Stimulated activated CD4-positive, alpha-beta T cell treated with anti-CD3 and anti-CD28 coated beads, Interleukin-15, amount 100 ng/mL, for 48 hours (primary cell): ENCODE data around the gene RGS7.
"Not testable (repeated sequence)": the region's sequence is repeated elsewhere in the genome, so short reads cannot be mapped to it uniquely, and the experiment has no call there.

ENCODE experiments used
- DNase-seq, 2 donors: peaks; one replicate each; pipeline ENCODE4 v3.0.0-alpha.2; 2020; ENCODE audit warnings: low read depth in 2 of 2

RGS7 gene

GRCh38 chr1:240917976-240918375 lies 439.0 kb downstream of the RGS7 start:
- no peak for DNase-seq

GRCh38 chr1:240914506-240914905 lies 442.5 kb downstream of the RGS7 start:
- no peak for DNase-seq

GRCh38 chr1:240912821-240913220 lies 444.2 kb downstream of the RGS7 start:
- no peak for DNase-seq

- no peak for DNase-seq
Measured at GRCh38 chr1:240909701-240910457, 447.1 kb downstream of the RGS7 start.

- DNase-seq, result no peak
Measured at GRCh38 chr1:240906477-240906876, 450.5 kb downstream of the RGS7 start.

- DNase-seq, result no peak
Measured at GRCh38 chr1:240905225-240905765, 451.7 kb downstream of the RGS7 start.

- not testable (repeated sequence) for DNase-seq
Measured at GRCh38 chr1:240895424-240895823, 461.6 kb downstream of the RGS7 start.

GRCh38 chr1:240888787-240889048 lies 468.3 kb downstream of the RGS7 start:
- DNase-seq, result no peak

GRCh38 chr1:240888039-240888786 lies 468.8 kb downstream of the RGS7 start:
- DNase-seq, result no peak

GRCh38 chr1:240883490-240883889 lies 473.5 kb downstream of the RGS7 start:
- no peak for DNase-seq

- DNase-seq, result not testable (repeated sequence)
Measured at GRCh38 chr1:240882656-240883308, 474.2 kb downstream of the RGS7 start.

- DNase-seq, result no peak
Measured at GRCh38 chr1:240878631-240879030, 478.4 kb downstream of the RGS7 start.

- DNase-seq, result no peak
Measured at GRCh38 chr1:240877605-240878004, 479.4 kb downstream of the RGS7 start.

GRCh38 chr1:240876071-240876470 lies 480.9 kb downstream of the RGS7 start:
- no peak for DNase-seq

GRCh38 chr1:240869071-240869470 lies 487.9 kb downstream of the RGS7 start:
- DNase-seq, result no peak

- no peak for DNase-seq
Measured at GRCh38 chr1:240866724-240867123, 490.3 kb downstream of the RGS7 start.

GRCh38 chr1:240860023-240860422 lies 497.0 kb downstream of the RGS7 start:
- DNase-seq, result no peak

GRCh38 chr1:240854367-240854766 lies 502.6 kb downstream of the RGS7 start:
- no peak for DNase-seq

GRCh38 chr1:240847325-240847724 lies 509.7 kb downstream of the RGS7 start:
- DNase-seq, result no peak

GRCh38 chr1:240844486-240844885 lies 512.5 kb downstream of the RGS7 start:
- no peak for DNase-seq

- DNase-seq, result no peak
Measured at GRCh38 chr1:240843798-240844197, 513.2 kb downstream of the RGS7 start.

- no peak for DNase-seq
Measured at GRCh38 chr1:240836271-240836670, 520.7 kb downstream of the RGS7 start.

GRCh38 chr1:240835291-240835690 lies 521.7 kb downstream of the RGS7 start:
- DNase-seq, result no peak
